SU-DHL-6 (cell line): ENCODE results near the gene MAPK12.

Experiments used
- H2AFZ ChIP-seq: fragments of 200-600 bp; sonication (generic); 2 replicates; pipeline ENCODE4 v1.6.1; 2014; ENCODE audit warnings: low read depth, mild to moderate bottlenecking, moderate library complexity, mixed read lengths, antibody characterized with exemption, low read length; ENCODE audit not compliant: severe bottlenecking
- H3F3A ChIP-seq: fragments of 200-600 bp; shearing (Covaris generic); 2 replicates; pipeline ENCODE4 v1.6.0; 2016; ENCODE audit warnings: antibody characterized with exemption, mild to moderate bottlenecking; ENCODE audit not compliant: insufficient read depth
- H3K27ac ChIP-seq: fragments of 200-600 bp; sonication (generic); 2 replicates; pipeline ENCODE4 v1.5.1; 2016; ENCODE audit warnings: low read depth, mild to moderate bottlenecking, low read length, moderate library complexity, mixed read lengths
- H3K27me3 ChIP-seq: fragments of 200-600 bp; sonication (generic), shearing (Covaris generic); 2 replicates; pipeline ENCODE4 v1.6.0; 2014; ENCODE audit warnings: mild to moderate bottlenecking, low read length
- H3K36me3 ChIP-seq: fragments of 200-600 bp; sonication (generic); 2 replicates; pipeline ENCODE4 v1.6.1; 2014; ENCODE audit warnings: mild to moderate bottlenecking, low read length, mixed read lengths
- H3K4me2 ChIP-seq: fragments of 300-600, 200-600 bp; shearing (Covaris generic), sonication (generic); 2 replicates; pipeline ENCODE4 v1.6.0; 2014; ENCODE audit warnings: low read length, low read depth, mild to moderate bottlenecking; ENCODE audit not compliant: poor library complexity, severe bottlenecking
- H3K4me3 ChIP-seq: fragments of 200-600 bp; sonication (generic); 2 replicates; pipeline ENCODE4 v1.5.1; 2014; ENCODE audit warnings: antibody characterized with exemption, low read length, mild to moderate bottlenecking, mixed read lengths; ENCODE audit not compliant: insufficient read depth, poor library complexity, severe bottlenecking
- H3K79me2 ChIP-seq: fragments of 200-600 bp; sonication (generic); 2 replicates; pipeline ENCODE4 v1.6.1; 2014; ENCODE audit warnings: mild to moderate bottlenecking, low read length, moderate library complexity; ENCODE audit not compliant: insufficient read depth
- H3K9ac ChIP-seq: fragments of 200-600 bp; sonication (generic); 2 replicates; pipeline ENCODE4 v1.7.0; 2014; ENCODE audit warnings: mild to moderate bottlenecking, low read length
- H3K9me2 ChIP-seq: fragments of 200-600 bp; sonication (generic); replicated peaks from 2 replicates; pipeline ENCODE4 v1.6.1; 2014; ENCODE audit warnings: low read length; ENCODE audit not compliant: insufficient read depth
- H3K9me3 ChIP-seq: fragments of 200-600 bp; sonication (generic); 2 replicates; pipeline ENCODE4 v1.6.1; 2014; ENCODE audit warnings: low read length, mixed read lengths; ENCODE audit not compliant: insufficient read depth
- H4K20me1 ChIP-seq: fragments of 200-600 bp; sonication (generic); 2 replicates; pipeline ENCODE4 v1.6.1; 2014; ENCODE audit warnings: low read depth, mild to moderate bottlenecking, antibody characterized with exemption, low read length, moderate library complexity, mixed read lengths
- CTCF ChIP-seq: fragments of 200-600 bp; sonication (generic); IDR thresholded peaks from one replicate; pipeline ENCODE4 v1.5.1; 2017; ENCODE audit warnings: antibody characterized with exemption, mild to moderate bottlenecking, low read length, moderate library complexity; ENCODE audit not compliant: insufficient read depth, poor library complexity, severe bottlenecking
- EZH2phosphoT487 ChIP-seq: fragments of 200-600 bp; sonication (generic), shearing (Covaris generic); conservative IDR thresholded peaks from 2 replicates; pipeline ENCODE4 v1.6.1; 2018; ENCODE audit warnings: mild to moderate bottlenecking, antibody characterized with exemption, low read length, moderate library complexity, mixed read lengths

Gene MAPK12

GRCh38 chr22:50267591-50268390 is 6.3 kb upstream of the MAPK12 start:
- H3K4me3 ChIP-seq: no peak overlapping the region
- no peaks in the 10 kb centered on the region for H3K79me2 ChIP-seq
- no peaks in the 10 kb centered on the region for H3K27me3 ChIP-seq
- no peak overlapping the region for H3K27ac ChIP-seq
- no peaks in the 10 kb centered on the region for H3F3A ChIP-seq
- no peaks in the 10 kb centered on the region for H3K36me3 ChIP-seq
- H2AFZ ChIP-seq: no peak overlapping the region
- H3K9me3 ChIP-seq: no peaks in the 10 kb centered on the region
- no peak overlapping the region for H3K4me2 ChIP-seq
- no peak for TF ChIP-seq CTCF
- no peak for TF ChIP-seq EZH2phosphoT487
- H3K9ac ChIP-seq: no peak overlapping the region
- H3K9me2 ChIP-seq: no peaks in the 10 kb centered on the region
- H4K20me1 ChIP-seq: no peaks in the 10 kb centered on the region

DNA sequence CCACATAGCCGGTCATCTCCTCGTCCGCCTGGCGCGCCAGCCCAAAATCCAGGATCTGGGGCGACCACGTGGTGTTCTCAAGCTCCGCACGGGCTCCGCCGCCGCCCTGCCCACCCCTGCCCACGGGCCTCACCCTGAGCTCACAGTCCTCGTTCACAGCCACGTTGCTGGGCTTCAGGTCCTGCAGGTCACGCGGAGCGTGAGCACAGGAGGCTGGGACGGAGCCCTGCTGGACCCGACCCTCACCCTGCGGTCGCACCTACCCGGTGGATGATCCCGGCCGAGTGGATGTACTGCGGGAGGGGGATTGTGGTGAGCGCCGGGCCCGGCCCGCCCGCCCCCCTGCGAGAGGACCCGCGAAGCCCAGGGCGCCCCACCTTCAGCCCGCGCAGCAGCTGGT is 5.5 kb upstream of the MAPK12 start:
- H3K27ac ChIP-seq: no peak overlapping the region
- H3K4me3 ChIP-seq: no peak overlapping the region

GRCh38 chr22:50264946-50265669 is 3.6 kb upstream of the MAPK12 start:
- H3K9ac ChIP-seq: no peak overlapping the region
- no peaks in the 10 kb centered on the region for H3K27me3 ChIP-seq
- no peaks in the 10 kb centered on the region for H3K36me3 ChIP-seq
- no peak overlapping the region for H3K4me2 ChIP-seq
- H3K9me3 ChIP-seq: no peaks in the 10 kb centered on the region
- H3K79me2 ChIP-seq: no peaks in the 10 kb centered on the region
- no peak overlapping the region for H3K4me3 ChIP-seq
- no peak overlapping the region for H3K27ac ChIP-seq
- H4K20me1 ChIP-seq: no peaks in the 10 kb centered on the region
- H3F3A ChIP-seq: no peaks in the 10 kb centered on the region
- TF ChIP-seq CTCF: no peak
- no peak for TF ChIP-seq EZH2phosphoT487
- H3K9me2 ChIP-seq: no peaks in the 10 kb centered on the region
- no peak overlapping the region for H2AFZ ChIP-seq

More for the DNA sequence above, 5.5 kb upstream of the MAPK12 start:
- H3K36me3 ChIP-seq: no peaks in the 10 kb centered on the region
- no peaks in the 10 kb centered on the region for H3K27me3 ChIP-seq
- H3K9ac ChIP-seq: no peak overlapping the region
- H2AFZ ChIP-seq: no peak overlapping the region
- TF ChIP-seq CTCF (no peak), EZH2phosphoT487 (no peak)
- no peaks in the 10 kb centered on the region for H3K9me2 ChIP-seq
- no peak overlapping the region for H3K4me2 ChIP-seq
- H3F3A ChIP-seq: no peaks in the 10 kb centered on the region
- H3K79me2 ChIP-seq: no peaks in the 10 kb centered on the region
- no peaks in the 10 kb centered on the region for H3K9me3 ChIP-seq
- H4K20me1 ChIP-seq: no peaks in the 10 kb centered on the region
